H9 (cell line): ENCODE results near the gene TBC1D12. TPM values are rescaled to one million over a fixed set of nuclear protein-coding genes. Genes with fewer than 3 reads are reported as not detected.

Experiments used
- DNase-seq: peaks from one replicate; pipeline ENCODE4 v3.0.0-alpha.2; 2017
- H2AFZ ChIP-seq: one replicate; pipeline ENCODE4 v1.6.1; 2013; ENCODE audit warnings: mild to moderate bottlenecking, low read length, control low read depth, moderate library complexity
- H2AK5ac ChIP-seq: 2 replicates; pipeline ENCODE4 v1.6.1; 2013; ENCODE audit warnings: low read length, control low read depth, mixed read lengths; ENCODE audit not compliant: insufficient read length
- H2BK120ac ChIP-seq: one replicate; pipeline ENCODE4 v1.6.1; 2013; ENCODE audit warnings: low read depth, mild to moderate bottlenecking, low read length, control low read depth, inconsistent platforms; ENCODE audit not compliant: poor library complexity, severe bottlenecking
- H2BK12ac ChIP-seq: 2 replicates; pipeline ENCODE4 v1.6.1; 2013; ENCODE audit warnings: low read length, control low read depth, mixed read lengths, low read depth; ENCODE audit not compliant: insufficient read length
- H2BK15ac ChIP-seq: 2 replicates; pipeline ENCODE4 v1.6.1; 2013; ENCODE audit warnings: low read depth, low read length, control low read depth
- H2BK20ac ChIP-seq: one replicate; pipeline ENCODE4 v1.6.1; 2013; ENCODE audit warnings: low read depth, mild to moderate bottlenecking, low read length, control low read depth, inconsistent platforms; ENCODE audit not compliant: poor library complexity, severe bottlenecking
- H2BK5ac ChIP-seq: 2 replicates; pipeline ENCODE4 v1.6.1; 2013; ENCODE audit warnings: low read length, control low read depth, mixed read lengths; ENCODE audit not compliant: insufficient read length
- H3K14ac ChIP-seq: 2 replicates; pipeline ENCODE4 v1.6.1; 2013; ENCODE audit warnings: low read length, control low read depth; ENCODE audit not compliant: insufficient read depth
- H3K18ac ChIP-seq: 2 replicates; pipeline ENCODE4 v1.6.1; 2013; ENCODE audit warnings: low read depth, mild to moderate bottlenecking, mixed read lengths, low read length, control low read depth; ENCODE audit not compliant: insufficient read length
- H3K23ac ChIP-seq: 2 replicates; pipeline ENCODE4 v1.6.1; 2013; ENCODE audit warnings: low read length, control low read depth, mixed read lengths, low read depth; ENCODE audit not compliant: insufficient read length
- H3K23me2 ChIP-seq: 2 replicates; pipeline ENCODE4 v1.6.1; 2013; ENCODE audit warnings: low read depth, mild to moderate bottlenecking, mixed read lengths, low read length, control low read depth; ENCODE audit not compliant: insufficient read length, poor library complexity, severe bottlenecking
- H3K27ac ChIP-seq: 2 replicates; pipeline ENCODE4 v1.5.1; 2013; ENCODE audit warnings: low read length, control low read depth, mixed read lengths, low read depth; ENCODE audit not compliant: insufficient read length
- H3K27me3 ChIP-seq: 2 replicates; pipeline ENCODE4 v1.6.1; 2013; ENCODE audit warnings: low read length, control low read depth, inconsistent platforms; ENCODE audit not compliant: insufficient read depth
- H3K4ac ChIP-seq: 2 replicates; pipeline ENCODE4 v1.6.1; 2013; ENCODE audit warnings: low read depth, mild to moderate bottlenecking, control low read depth, inconsistent platforms, low read length, moderate library complexity
- H3K4me1 ChIP-seq: 2 replicates; pipeline ENCODE4 v1.6.1; 2013; ENCODE audit warnings: low read length, control low read depth, inconsistent platforms; ENCODE audit not compliant: insufficient read depth
- H3K4me2 ChIP-seq: 2 replicates; pipeline ENCODE4 v1.6.1; 2013; ENCODE audit warnings: low read length, control low read depth, mixed read lengths; ENCODE audit not compliant: insufficient read length, insufficient read depth
- H3K56ac ChIP-seq: 2 replicates; pipeline ENCODE4 v1.6.1; 2013; ENCODE audit warnings: low read depth, mild to moderate bottlenecking, mixed read lengths, low read length, control low read depth; ENCODE audit not compliant: insufficient read length
- H3K79me1 ChIP-seq: 2 replicates; pipeline ENCODE4 v1.6.1; 2013; ENCODE audit warnings: low read depth, mild to moderate bottlenecking, moderate library complexity, low read length, control low read depth, inconsistent platforms; ENCODE audit not compliant: insufficient read depth, poor library complexity, severe bottlenecking
- H3K79me2 ChIP-seq: 2 replicates; pipeline ENCODE4 v1.6.1; 2013; ENCODE audit warnings: low read length, control low read depth, inconsistent platforms; ENCODE audit not compliant: insufficient read depth
- H3K9ac ChIP-seq: 2 replicates; pipeline ENCODE4 v1.6.1; 2013; ENCODE audit warnings: low read length, control low read depth, mixed read lengths; ENCODE audit not compliant: insufficient read length; ENCODE audit errors: extremely low read depth
- H3K9me3 ChIP-seq: one replicate; pipeline ENCODE4 v1.6.1; 2013; ENCODE audit warnings: low read depth, low read length, inconsistent platforms; ENCODE audit not compliant: control insufficient read depth
- H3T11ph ChIP-seq: one replicate; pipeline ENCODE4 v1.6.1; 2013; ENCODE audit warnings: mild to moderate bottlenecking, low read length, control low read depth, inconsistent platforms
- H4K20me1 ChIP-seq: one replicate; pipeline ENCODE4 v1.6.1; 2013; ENCODE audit not compliant: control insufficient read depth, insufficient read length, insufficient read depth
- H4K5ac ChIP-seq: 2 replicates; pipeline ENCODE4 v1.6.1; 2013; ENCODE audit warnings: low read depth, mild to moderate bottlenecking, mixed read lengths, low read length, control low read depth; ENCODE audit not compliant: insufficient read length
- H4K8ac ChIP-seq: replicated peaks from 2 replicates; pipeline ENCODE4 v1.6.1; 2013; ENCODE audit warnings: low read length, control low read depth, mixed read lengths, low read depth; ENCODE audit not compliant: insufficient read length
- H4K91ac ChIP-seq: 2 replicates; pipeline ENCODE4 v1.6.1; 2013; ENCODE audit warnings: low read depth, mild to moderate bottlenecking, moderate library complexity, mixed read lengths, low read length, control low read depth; ENCODE audit not compliant: insufficient read length
- H3K27ac Mint-ChIP-seq, 3 experiments: 2 replicates in 2 of 3; 3 replicates in 1 of 3; pipeline ENCODE4 v1.8.0; 2020 to 2021; ENCODE audit warnings: mixed read lengths in 3 of 3, mild to moderate bottlenecking in 1 of 3, moderate library complexity in 1 of 3
- H3K27me3 Mint-ChIP-seq: 2 replicates; pipeline ENCODE4 v1.8.0; 2021; ENCODE audit warnings: low read depth, mild to moderate bottlenecking, moderate library complexity, mixed read lengths
- H3K36me3 Mint-ChIP-seq, 3 experiments: 2 replicates in 2 of 3; 3 replicates in 1 of 3; pipeline ENCODE4 v1.8.0; 2020 to 2021; ENCODE audit warnings: low read depth in 3 of 3, mixed read lengths in 3 of 3; ENCODE audit not compliant: insufficient read depth in 1 of 3
- H3K4me1 Mint-ChIP-seq, 2 experiments: 2 replicates each; pipeline ENCODE4 v1.8.0; 2020; ENCODE audit warnings: mixed read lengths in 2 of 2
- H3K4me3 Mint-ChIP-seq, 2 experiments: 2 replicates in 1 of 2; 3 replicates in 1 of 2; pipeline ENCODE4 v1.8.0; 2020 to 2021; ENCODE audit warnings: mild to moderate bottlenecking in 2 of 2, mixed read lengths in 2 of 2, moderate library complexity in 1 of 2
- H3K9me3 Mint-ChIP-seq, 2 experiments: 2 replicates in 1 of 2; 3 replicates in 1 of 2; pipeline ENCODE4 v1.8.0; 2020; ENCODE audit warnings: mild to moderate bottlenecking in 2 of 2, mixed read lengths in 2 of 2, moderate library complexity in 1 of 2
- WGBS: extraction: QIAGEN DNeasy Blood & Tissue Kit; methylation state at CpG from one replicate; pipeline ENCODE4 v1.1.7; 2013; ENCODE audit warnings: missing lambda C conversion rate, low lambda C conversion rate, mixed read lengths; ENCODE audit not compliant: insufficient read length; ENCODE audit errors: extremely low coverage; 5-methylcytosine and 5-hydroxymethylcytosine counted together
- total RNA-seq: library from RNA; stranded (reverse); gene quantifications from 2 replicates; pipeline ENCODE4 v1.2.1, GENCODE V29; 2021
- TF ChIP-seq, protein P1 (sequence below): fragments of 200-600 bp; sonication (generic); conservative IDR thresholded peaks from 3 replicates; pipeline ENCODE4 v1.8.0; 2021; ENCODE audit warnings: antibody characterized with exemption, mild to moderate bottlenecking

The TBC1D12 gene
- total RNA-seq, 1 experiment from 2014 or later: 2.0 TPM

DNA sequence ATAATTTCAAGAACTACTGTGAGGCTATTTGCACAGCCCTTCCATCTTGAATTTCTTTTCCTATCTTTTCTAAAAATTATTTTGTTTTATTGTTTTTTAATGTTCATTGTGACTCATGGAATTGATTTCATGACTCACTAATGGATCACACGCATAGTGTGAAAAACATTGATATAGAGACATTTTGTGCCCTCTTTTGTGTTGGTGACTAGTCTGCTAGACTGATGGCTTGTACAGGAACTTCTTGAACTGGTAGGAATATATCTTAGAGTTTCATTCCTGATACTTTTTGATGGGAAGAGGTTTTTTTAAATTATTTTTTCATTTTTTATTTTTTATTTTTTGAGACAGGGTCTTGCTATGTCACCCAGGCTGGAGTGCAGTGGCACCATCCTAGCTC, 27.0 kb upstream of the TBC1D12 start:
- H2BK20ac ChIP-seq: no peak overlapping the region
- H3K23me2 ChIP-seq: no peaks in the 10 kb centered on the region
- no peaks in the 10 kb centered on the region for H4K20me1 ChIP-seq
- DNase-seq: no peak
- H3K36me3 Mint-ChIP-seq: no peaks in the 10 kb centered on the region
- H3K27me3 Mint-ChIP-seq: peaks cover 22% of the 10 kb centered on the region
- H3K4me3 Mint-ChIP-seq: no peak overlapping the region
- no peak overlapping the region for H3K4me2 ChIP-seq
- no peaks in the 10 kb centered on the region for H3K79me1 ChIP-seq
- H3K9ac ChIP-seq: no peak overlapping the region
- no peak overlapping the region for H3K23ac ChIP-seq
- no peaks in the 10 kb centered on the region for H3K4me1 Mint-ChIP-seq
- H2BK15ac ChIP-seq: no peak overlapping the region
- no peaks in the 10 kb centered on the region for H3K9me3 Mint-ChIP-seq
- H4K8ac ChIP-seq: no peak overlapping the region
- H3K27ac ChIP-seq: no peak overlapping the region
- no peaks in the 10 kb centered on the region for H3K9me3 ChIP-seq
- no peaks in the 10 kb centered on the region for H3K27me3 ChIP-seq
- no peak overlapping the region for H3K14ac ChIP-seq
- no peak overlapping the region for H3K27ac Mint-ChIP-seq
- no peak overlapping the region for H3T11ph ChIP-seq
- no peak overlapping the region for H2BK5ac ChIP-seq
- H3K56ac ChIP-seq: no peak overlapping the region
- no CpG with 5 or more reads among the region's 1 CpG for WGBS
- no peak overlapping the region for H4K91ac ChIP-seq
- H2AK5ac ChIP-seq: no peak overlapping the region
- H2BK12ac ChIP-seq: no peak overlapping the region
- no peak overlapping the region for H3K18ac ChIP-seq
- no peaks in the 10 kb centered on the region for H3K79me2 ChIP-seq
- no peak overlapping the region for H2BK120ac ChIP-seq
- no peak overlapping the region for H3K4ac ChIP-seq
- no peaks in the 10 kb centered on the region for H3K4me1 ChIP-seq
- TF ChIP-seq, protein P1, sequence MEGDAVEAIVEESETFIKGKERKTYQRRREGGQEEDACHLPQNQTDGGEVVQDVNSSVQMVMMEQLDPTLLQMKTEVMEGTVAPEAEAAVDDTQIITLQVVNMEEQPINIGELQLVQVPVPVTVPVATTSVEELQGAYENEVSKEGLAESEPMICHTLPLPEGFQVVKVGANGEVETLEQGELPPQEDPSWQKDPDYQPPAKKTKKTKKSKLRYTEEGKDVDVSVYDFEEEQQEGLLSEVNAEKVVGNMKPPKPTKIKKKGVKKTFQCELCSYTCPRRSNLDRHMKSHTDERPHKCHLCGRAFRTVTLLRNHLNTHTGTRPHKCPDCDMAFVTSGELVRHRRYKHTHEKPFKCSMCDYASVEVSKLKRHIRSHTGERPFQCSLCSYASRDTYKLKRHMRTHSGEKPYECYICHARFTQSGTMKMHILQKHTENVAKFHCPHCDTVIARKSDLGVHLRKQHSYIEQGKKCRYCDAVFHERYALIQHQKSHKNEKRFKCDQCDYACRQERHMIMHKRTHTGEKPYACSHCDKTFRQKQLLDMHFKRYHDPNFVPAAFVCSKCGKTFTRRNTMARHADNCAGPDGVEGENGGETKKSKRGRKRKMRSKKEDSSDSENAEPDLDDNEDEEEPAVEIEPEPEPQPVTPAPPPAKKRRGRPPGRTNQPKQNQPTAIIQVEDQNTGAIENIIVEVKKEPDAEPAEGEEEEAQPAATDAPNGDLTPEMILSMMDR: no peak
- no peak overlapping the region for H2AFZ ChIP-seq
- H4K5ac ChIP-seq: no peak overlapping the region
